ENCODE data around the gene GYG1.

DNA sequence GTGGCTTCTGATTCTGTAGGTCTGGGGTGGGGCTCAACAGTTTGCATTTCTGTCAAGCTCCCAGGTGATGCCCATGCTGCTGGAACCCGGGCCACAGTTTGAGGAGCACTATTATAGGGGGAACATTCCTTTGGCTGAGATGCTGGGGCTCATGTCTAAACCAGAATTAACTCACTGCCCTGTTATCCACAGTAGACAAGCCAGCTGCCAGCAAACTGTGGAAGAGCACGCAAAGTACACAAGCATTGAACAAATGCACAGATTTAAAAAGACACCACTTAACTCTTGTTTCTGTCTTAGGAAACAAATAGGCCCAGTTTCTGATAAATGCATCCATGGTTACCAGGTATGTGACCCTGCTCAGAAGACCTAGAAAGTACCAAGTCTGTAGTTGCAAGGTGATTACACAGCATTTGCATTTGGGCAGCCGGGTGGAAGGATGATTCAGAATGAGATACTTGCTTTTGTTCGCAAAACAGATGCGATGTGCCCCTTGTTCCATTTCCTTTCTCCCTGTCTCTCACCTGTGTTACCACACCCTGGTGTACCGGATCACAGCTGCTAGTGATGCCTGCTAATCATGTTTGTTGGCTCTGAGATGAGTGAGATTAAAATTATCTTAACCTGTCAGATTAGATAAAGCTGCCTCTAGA lies 12.4 kb downstream of the GYG1 start:
- TF ChIP-seq, protein P1, sequence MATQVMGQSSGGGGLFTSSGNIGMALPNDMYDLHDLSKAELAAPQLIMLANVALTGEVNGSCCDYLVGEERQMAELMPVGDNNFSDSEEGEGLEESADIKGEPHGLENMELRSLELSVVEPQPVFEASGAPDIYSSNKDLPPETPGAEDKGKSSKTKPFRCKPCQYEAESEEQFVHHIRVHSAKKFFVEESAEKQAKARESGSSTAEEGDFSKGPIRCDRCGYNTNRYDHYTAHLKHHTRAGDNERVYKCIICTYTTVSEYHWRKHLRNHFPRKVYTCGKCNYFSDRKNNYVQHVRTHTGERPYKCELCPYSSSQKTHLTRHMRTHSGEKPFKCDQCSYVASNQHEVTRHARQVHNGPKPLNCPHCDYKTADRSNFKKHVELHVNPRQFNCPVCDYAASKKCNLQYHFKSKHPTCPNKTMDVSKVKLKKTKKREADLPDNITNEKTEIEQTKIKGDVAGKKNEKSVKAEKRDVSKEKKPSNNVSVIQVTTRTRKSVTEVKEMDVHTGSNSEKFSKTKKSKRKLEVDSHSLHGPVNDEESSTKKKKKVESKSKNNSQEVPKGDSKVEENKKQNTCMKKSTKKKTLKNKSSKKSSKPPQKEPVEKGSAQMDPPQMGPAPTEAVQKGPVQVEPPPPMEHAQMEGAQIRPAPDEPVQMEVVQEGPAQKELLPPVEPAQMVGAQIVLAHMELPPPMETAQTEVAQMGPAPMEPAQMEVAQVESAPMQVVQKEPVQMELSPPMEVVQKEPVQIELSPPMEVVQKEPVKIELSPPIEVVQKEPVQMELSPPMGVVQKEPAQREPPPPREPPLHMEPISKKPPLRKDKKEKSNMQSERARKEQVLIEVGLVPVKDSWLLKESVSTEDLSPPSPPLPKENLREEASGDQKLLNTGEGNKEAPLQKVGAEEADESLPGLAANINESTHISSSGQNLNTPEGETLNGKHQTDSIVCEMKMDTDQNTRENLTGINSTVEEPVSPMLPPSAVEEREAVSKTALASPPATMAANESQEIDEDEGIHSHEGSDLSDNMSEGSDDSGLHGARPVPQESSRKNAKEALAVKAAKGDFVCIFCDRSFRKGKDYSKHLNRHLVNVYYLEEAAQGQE (IDR thresholded peaks at IDR 0.05) = no peak
- TF ChIP-seq, protein P2, sequence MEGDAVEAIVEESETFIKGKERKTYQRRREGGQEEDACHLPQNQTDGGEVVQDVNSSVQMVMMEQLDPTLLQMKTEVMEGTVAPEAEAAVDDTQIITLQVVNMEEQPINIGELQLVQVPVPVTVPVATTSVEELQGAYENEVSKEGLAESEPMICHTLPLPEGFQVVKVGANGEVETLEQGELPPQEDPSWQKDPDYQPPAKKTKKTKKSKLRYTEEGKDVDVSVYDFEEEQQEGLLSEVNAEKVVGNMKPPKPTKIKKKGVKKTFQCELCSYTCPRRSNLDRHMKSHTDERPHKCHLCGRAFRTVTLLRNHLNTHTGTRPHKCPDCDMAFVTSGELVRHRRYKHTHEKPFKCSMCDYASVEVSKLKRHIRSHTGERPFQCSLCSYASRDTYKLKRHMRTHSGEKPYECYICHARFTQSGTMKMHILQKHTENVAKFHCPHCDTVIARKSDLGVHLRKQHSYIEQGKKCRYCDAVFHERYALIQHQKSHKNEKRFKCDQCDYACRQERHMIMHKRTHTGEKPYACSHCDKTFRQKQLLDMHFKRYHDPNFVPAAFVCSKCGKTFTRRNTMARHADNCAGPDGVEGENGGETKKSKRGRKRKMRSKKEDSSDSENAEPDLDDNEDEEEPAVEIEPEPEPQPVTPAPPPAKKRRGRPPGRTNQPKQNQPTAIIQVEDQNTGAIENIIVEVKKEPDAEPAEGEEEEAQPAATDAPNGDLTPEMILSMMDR (IDR thresholded peaks at IDR 0.05) = no peak
- TF ChIP-seq HES2 (IDR thresholded peaks at IDR 0.05) (no peak), EP300 (IDR thresholded peaks at IDR 0.05) (no peak), FOXS1 (CRISPR knock-in tag; IDR thresholded peaks at IDR 0.05) (no peak), KDM1A (IDR thresholded peaks at IDR 0.05; ENCODE audit: low read depth) (no peak), NR3C1 (IDR thresholded peaks at IDR 0.05) (no peak), POLR2A (IDR thresholded peaks at IDR 0.05; ENCODE audit: low read length) (no peak), RFX5 (IDR thresholded peaks at IDR 0.05) (no peak), HDAC2 (IDR thresholded peaks at IDR 0.05) (no peak)
